ENCODE data around the gene PARD3B. TPM values are rescaled to one million over a fixed set of nuclear protein-coding genes. Genes with fewer than 3 reads are reported as not detected.
A peak's percentile ranks its signal among the peaks of the same experiment; 100 is the strongest.

Gene PARD3B
- total RNA-seq, 1 donor from 2014 or later, result 6.4 TPM

GRCh38 chr2:205235434-205235833, 690.2 kb downstream of the PARD3B start:
- no peak for DNase-seq (ENCODE audit: low read depth in 2 of 2)

GRCh38 chr2:205237524-205237923, 692.2 kb downstream of the PARD3B start:
- no peak for DNase-seq (ENCODE audit: low read depth in 2 of 2)

- DNase-seq (ENCODE audit: low read depth in 2 of 2), result no peak
Measured at GRCh38 chr2:205245001-205245400, 699.7 kb downstream of the PARD3B start.

- peak in 1 of 2 donors; percentile 3 for DNase-seq (ENCODE audit: low read depth in 2 of 2)
Measured at GRCh38 chr2:205245652-205246051, 700.4 kb downstream of the PARD3B start.

GRCh38 chr2:205259121-205259520, 713.8 kb downstream of the PARD3B start:
- peak in 1 of 2 donors; percentile 3 for DNase-seq (ENCODE audit: low read depth in 2 of 2)

DNA sequence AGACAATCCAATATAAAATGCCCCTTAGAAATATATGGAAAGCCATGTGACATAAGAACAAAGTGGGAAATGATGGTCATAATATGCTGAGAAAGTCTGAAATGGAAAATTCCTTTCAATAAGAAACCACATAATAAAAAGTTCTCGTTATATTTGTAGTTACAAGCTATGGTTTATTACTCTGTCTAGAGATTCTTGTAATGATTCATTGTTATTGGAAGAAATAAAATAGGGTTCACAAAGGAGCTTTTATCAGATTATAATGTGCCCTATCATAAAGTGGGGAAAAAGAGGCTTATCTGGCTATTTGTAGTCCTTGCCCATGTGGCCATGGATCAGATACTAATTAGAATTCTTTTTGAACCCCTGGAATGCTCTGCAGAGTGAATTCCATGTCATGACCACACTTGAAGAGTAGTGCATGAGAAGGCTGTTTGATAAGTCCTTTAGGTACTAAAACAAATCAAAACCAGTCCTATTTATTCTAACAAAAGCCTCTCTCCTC, 716.3 kb downstream of the PARD3B start:
- DNase-seq (ENCODE audit: low read depth in 2 of 2), result no peak

DNA sequence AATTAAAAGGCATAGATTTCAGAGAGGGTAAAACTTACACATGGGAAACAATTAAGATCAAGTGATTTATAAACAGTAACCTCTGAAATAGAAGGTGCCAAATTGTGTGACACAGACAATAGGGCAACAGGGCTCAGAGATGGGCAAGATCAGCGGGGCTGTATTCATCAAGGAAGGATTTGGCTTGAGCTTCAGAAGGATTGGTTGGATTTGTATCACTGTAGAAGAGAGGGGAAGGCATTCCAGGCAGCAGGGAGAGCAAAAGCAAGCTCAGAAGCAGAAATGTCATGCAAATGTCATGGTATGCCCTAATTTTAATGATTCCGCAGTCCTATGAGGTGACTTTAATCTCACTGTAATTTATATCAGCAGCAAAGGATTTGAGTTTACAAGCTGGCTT, 722.0 kb downstream of the PARD3B start:
- no peak for DNase-seq (ENCODE audit: low read depth in 2 of 2)

DNA sequence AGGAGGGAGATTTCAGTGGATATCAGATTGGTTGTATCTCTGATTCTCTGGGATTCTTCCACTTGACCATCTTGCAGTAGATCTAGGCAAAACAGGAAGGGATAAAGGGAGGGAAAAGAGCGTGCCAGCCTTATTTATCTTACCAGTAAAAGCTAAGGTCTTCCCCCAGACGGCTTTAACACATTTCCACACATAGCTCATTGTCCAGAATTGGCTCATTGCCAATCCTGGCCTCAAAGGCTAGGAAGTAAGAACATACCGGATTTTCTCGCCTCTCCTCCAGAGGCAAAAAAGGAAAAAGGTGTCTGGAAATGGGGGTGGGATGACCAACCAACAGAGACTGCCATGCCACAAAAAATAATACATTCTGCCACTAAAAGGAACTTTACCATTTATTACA, 725.4 kb downstream of the PARD3B start:
- DNase-seq (ENCODE audit: low read depth in 2 of 2), result peak; percentile 31 to 94

- DNase-seq (ENCODE audit: low read depth in 2 of 2), result peak in 1 of 2 donors; percentile 63
Measured at GRCh38 chr2:205273148-205273547, 727.9 kb downstream of the PARD3B start.

- no peak for DNase-seq (ENCODE audit: low read depth in 2 of 2)
Measured at GRCh38 chr2:205273627-205274026, 728.4 kb downstream of the PARD3B start.

DNA sequence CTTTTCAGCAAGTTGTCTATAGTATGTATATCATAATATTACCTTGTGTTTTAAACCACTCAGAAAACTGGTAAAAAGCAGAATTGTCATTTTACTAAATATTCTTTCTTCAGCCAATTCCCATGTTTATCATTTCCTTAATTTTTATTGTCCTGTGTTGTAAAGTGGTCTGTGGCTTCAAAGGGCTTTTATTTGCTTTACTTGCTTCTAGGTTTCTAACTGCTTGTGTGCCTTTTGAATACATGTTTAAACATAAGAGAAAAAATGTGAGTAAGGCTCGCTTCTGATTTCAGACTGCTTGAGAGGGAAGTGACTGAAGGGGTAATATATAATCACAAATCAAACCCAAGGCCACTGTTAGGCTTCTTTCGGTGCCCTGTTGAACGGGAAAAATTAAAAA, 729.5 kb downstream of the PARD3B start:
- DNase-seq (ENCODE audit: low read depth in 2 of 2), result no peak

DNA sequence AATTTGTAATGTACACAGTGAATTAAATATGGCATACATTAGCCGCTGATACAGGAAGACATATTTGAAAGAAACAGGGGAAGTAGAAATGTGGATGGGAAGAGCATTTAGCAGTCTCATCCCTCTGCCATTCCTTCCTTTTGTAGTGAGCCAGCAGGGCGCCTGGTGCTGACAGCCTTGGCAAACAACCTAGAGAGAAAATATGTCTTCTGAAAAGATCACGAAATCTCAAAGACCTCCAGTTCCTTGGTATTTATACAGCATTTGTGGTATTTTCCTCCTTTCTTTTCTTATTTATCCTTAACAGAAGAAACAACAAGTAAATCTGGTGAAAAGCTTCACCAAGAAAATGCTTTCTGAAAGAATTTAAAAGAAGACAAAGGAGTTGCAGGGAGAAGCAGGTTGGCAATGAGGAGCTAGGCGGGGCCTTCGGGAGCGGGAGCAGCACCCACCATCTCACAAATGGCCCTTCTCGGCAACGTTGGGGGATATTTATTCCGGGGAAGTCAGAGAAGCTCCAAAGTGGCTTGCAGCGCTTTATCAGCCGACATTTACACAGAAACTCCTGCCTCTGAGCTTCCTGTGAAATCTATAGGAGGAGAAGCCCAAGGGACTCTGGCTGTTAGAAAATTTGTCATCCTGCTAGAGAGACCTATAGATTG, 731.0 kb downstream of the PARD3B start:
- no peak for DNase-seq (ENCODE audit: low read depth in 2 of 2)

DNA sequence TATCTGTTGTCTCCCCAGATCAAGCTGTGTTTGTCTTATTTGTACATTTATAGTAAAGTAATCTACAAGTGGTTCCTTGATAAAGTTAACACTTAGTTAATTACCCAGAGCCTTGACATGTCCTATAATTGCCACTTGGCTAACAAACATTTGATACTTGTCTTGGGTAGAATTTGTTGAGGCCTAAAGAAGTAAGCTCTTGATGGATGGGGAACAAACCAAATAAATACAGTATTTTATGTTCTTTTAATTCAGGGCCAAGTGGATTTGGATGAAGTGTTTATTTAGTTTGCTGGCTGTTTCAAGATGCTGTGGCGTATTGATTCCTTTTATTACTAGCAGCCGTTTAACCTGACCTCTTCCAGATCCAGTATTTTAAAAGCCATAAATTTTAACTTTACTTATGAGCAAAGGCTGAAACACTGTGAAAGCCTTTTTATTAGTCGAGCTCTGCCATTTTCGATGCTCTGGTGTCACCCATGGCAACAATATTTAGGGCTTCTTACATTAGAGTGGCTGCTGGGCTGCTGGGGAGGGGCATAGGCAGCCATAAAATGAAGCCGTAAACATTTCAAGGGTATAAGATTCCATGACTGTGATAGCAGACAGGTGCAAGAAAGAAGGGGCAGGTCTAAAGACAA, 735.4 kb downstream of the PARD3B start:
- DNase-seq (ENCODE audit: low read depth in 2 of 2), result no peak

GRCh38 chr2:205283736-205284270, 738.5 kb downstream of the PARD3B start:
- no peak for DNase-seq (ENCODE audit: low read depth in 2 of 2)

DNA sequence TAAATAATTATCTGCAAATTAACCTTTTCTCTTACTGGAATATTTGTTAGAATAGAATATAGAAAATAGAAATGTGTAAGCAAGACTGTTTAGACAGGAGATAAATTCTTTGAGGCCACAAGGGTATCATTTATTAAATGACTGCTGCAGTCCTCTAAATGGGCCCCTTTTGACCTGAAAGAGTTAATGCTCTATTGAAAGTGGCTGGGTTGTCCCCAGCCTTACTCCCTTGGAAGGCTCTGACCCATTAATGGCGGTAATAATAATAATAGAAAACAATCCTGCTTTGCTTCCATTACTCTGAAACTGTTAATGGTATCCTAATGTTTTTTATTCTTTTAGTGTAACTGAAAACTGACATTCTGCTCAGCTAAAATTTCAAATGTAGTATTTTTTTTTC, 739.1 kb downstream of the PARD3B start:
- no peak for DNase-seq (ENCODE audit: low read depth in 2 of 2)

DNA sequence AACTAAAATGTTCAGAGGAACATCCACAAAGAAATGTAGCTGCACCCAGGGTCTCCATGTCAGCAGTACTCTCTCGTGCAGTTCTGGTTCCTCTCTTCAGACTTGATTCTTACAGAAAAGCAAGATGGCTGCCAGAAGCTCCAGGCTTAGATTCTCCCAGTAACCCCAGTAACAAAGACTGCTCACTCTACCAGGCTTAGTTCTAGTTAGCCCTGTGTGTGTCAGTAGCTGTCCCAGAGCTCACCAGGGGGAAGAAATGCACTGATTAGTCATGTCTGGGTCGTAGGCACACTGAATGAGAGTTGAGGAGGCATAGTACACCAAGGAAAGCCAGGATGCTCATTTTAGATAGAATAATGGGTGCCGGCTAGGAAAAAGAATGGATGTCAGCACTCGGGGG, 742.0 kb downstream of the PARD3B start:
- DNase-seq (ENCODE audit: low read depth in 2 of 2), result no peak

DNA sequence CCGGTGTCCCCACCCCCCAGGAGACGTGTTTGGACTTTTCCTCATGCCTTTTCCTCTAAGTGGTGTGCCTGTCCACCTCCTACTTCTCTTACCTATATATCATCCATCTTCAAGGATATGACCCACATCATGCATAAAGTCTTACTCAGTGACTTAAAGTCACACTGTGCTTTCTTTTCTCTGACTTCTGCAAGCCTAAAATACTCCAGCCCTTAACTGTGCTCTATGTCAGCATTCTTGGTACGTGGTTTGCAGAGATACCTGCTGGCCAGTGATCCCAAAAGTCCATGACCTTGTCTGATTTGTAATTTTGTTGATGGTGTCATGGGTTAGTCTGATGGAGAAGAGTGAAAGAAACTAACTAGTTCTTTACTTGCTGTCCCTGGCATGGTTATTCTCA, 743.4 kb downstream of the PARD3B start:
- DNase-seq (ENCODE audit: low read depth in 2 of 2), result no peak

DNA sequence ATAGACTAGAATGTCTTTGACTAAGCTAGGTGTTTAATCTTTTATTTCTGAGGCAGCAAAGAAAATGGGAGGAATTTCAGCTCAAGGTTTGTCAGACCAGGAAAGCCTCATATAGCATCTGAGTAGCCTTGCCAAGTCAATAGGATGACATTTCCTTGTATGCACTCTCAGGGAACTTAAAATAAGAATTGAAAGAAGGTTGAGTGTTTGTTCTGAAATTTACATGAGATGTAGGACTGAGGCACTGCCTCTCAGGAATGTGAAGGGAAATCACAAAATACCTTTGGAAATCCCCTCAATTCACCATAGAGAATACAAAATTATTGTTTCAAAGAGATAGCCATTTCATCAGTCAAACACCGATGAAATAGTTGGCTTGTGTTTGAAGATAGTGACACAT, 745.0 kb downstream of the PARD3B start:
- peak in 1 of 2 donors; percentile 12 for DNase-seq (ENCODE audit: low read depth in 2 of 2)

- no peak for DNase-seq (ENCODE audit: low read depth in 2 of 2)
Measured at GRCh38 chr2:205292665-205293295, 747.5 kb downstream of the PARD3B start.

DNA sequence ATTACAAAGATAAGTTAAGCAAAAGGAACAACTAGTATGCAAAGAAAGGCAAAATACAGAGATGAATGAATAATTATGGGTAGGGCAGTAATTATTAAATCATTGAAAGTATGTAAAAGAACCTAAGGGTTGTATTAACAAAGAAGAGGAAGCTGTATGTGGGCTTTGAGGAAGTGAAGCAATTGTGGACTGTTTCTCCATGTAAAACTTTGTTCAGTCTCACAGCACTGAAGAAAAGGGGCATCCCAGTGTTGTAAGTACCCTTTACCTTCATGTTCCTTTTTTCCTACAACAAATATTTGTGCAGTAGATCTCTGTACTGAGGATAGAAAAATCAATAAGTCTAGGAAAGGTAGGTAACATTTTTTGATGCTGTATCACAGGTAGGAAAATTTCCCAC, 748.3 kb downstream of the PARD3B start:
- DNase-seq (ENCODE audit: low read depth in 2 of 2), result no peak

DNA sequence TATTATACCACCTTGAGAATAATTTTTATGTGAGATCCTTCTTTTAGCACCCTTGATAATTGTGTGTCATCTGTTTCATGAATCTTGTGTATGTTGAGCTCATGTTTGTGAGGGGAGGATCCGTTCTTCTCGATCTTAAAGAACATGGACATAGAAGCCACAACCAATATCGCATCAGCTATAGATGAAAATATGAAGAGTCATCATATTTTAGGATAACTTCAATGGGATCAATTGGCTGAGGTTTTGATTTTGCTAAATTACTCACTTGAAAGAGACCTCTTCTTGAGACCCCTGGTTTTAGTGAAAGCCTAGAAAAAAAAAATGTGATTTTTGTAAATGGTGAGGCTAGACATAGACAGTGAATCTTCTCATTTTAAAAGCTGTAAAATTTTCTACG, 751.7 kb downstream of the PARD3B start:
- no peak for DNase-seq (ENCODE audit: low read depth in 2 of 2)

- no peak for DNase-seq (ENCODE audit: low read depth in 2 of 2)
Measured at GRCh38 chr2:205297368-205297767, 752.1 kb downstream of the PARD3B start.

All from dermis microvascular lymphatic vessel endothelial cell (primary cell).